22Rv1 (cell line): ENCODE measurements around the gene UBQLN1.

Experiments used
- H3K27ac ChIP-seq: fragments of 450-650 bp; 2 replicates; pipeline ENCODE4 v1.5.1; 2017
- ZFX ChIP-seq: fragments of 450-650 bp; IDR thresholded peaks from 2 replicates; pipeline ENCODE4 v1.6.1; 2017; ENCODE audit warnings: antibody characterized with exemption, borderline replicate concordance
- TF ChIP-seq, protein P1 (sequence below): fragments of 450-650 bp; IDR thresholded peaks from 2 replicates; pipeline ENCODE4 v1.5.1; 2017; ENCODE audit warnings: mild to moderate bottlenecking

The UBQLN1 gene

DNA sequence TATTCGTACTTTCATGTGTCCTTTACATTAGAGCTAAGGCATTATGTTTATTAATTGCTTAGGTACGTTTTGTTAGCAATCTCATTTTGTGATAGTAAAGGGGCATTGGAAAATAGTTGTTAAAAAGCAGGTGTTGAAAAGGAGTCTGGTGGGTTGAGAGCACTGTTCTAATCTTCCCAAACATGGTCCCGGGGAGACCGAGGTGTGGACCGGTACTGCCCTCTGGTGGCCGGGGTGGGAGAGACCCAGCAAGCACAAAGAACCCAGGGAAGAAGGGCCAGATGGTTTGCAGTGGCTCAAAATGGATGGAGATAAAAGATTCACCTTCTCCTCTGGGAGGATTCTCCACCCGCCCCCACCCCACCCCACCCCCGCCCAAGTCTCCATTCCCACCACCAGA, 58.7 kb downstream of the UBQLN1 start:
- no peak overlapping the region for H3K27ac ChIP-seq
- TF ChIP-seq ZFX = no peak
- TF ChIP-seq, protein P1, sequence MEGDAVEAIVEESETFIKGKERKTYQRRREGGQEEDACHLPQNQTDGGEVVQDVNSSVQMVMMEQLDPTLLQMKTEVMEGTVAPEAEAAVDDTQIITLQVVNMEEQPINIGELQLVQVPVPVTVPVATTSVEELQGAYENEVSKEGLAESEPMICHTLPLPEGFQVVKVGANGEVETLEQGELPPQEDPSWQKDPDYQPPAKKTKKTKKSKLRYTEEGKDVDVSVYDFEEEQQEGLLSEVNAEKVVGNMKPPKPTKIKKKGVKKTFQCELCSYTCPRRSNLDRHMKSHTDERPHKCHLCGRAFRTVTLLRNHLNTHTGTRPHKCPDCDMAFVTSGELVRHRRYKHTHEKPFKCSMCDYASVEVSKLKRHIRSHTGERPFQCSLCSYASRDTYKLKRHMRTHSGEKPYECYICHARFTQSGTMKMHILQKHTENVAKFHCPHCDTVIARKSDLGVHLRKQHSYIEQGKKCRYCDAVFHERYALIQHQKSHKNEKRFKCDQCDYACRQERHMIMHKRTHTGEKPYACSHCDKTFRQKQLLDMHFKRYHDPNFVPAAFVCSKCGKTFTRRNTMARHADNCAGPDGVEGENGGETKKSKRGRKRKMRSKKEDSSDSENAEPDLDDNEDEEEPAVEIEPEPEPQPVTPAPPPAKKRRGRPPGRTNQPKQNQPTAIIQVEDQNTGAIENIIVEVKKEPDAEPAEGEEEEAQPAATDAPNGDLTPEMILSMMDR = peak; percentile 83

DNA sequence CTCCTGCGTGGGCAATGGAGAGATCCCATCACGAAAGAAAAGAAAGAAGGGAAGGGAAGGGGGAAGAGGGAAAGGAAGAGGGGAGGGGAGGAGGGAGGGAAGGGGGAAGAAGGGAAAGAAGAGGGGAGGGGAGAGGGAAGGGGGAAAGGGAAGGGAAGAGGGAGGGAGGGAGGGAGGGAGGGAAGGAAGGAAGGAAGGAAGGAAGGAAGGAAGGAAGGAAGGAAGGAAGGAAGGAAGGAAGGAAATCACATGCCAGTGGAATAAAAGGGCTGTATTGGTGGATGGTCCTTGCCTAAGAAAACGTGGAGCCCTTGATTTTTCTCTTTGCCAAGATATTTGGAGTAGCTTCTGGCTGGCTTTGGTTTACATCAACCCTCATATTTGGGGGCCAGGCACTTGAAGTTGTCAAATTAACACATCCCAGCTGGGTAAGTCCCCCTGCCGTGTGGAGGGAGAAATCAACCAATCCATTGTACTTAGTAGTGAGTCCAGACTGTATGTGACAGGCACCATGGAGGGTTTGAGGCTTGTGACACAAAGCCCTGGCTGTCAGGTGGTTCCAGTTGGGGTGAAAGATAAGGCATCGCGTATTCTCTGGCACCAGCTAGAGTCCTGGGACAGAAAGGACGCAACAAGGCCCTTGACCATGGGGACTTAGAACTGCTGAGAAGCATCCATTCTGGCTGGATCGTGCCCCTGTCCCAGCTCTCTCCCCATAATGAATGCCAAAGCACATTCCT, 61.1 kb downstream of the UBQLN1 start:
- no peak for TF ChIP-seq ZFX
- TF ChIP-seq, protein P1 = no peak
- no peak overlapping the region for H3K27ac ChIP-seq

DNA sequence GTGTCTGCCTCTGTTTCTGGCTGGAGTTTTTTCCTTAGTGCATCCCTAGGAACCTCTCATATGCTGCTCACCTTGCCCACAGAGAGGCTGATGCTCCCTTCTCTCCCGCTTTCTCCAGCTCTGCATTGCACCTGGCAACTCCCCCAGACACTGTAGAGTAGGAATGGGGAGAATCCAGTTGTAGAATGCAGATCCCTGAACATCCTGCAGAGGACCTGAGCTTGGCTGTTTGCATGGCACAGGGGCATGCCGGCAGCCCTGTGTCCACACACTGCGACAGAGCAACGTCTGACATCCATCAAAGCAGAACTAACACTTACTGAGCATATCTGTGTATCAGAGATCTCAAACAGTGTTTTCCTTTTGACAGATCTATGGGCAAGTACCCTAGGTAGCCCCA, 65.0 kb downstream of the UBQLN1 start:
- TF ChIP-seq, protein P1 = no peak
- TF ChIP-seq ZFX = no peak
- H3K27ac ChIP-seq = no peak overlapping the region

DNA sequence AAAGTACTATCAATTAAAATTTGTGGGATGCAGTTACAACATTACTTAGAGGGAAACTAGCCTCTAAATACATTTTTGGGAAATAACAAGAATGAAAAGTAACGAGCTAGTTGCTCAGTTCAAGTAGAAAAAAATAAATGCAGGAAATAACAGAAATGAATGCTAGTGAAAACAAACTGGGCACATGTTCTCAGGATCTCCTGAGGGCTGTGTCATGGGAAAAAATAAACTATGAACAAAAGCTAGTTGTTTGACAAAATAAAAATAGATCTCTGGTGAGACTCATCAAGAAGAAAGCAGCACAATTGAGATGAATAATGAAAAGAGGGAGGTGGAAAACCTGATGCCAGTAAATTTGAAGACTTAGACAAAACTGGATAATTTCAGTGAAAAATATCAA, 68.5 kb downstream of the UBQLN1 start:
- H3K27ac ChIP-seq = no peak overlapping the region
- TF ChIP-seq, protein P1 = no peak
- TF ChIP-seq ZFX = no peak

DNA sequence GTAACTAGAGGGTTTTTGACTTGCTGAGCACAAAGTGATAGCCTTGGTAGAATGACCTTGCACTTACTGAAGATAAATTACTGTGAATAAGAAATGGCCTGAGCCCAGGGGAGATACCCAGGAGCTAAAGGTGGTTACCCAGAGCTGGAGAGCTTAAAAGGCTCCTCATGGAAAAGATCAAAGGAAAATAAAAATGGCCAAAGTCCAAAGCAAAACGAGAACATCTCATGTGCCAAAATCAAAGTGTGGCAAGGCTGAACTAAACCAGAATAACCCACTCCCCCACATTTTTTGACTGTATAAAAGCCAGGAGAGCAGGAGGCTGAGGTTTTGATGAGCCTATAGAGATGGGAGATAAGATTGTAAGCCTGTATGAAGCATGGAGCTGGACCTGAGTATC, 70.4 kb downstream of the UBQLN1 start:
- H3K27ac ChIP-seq = no peak overlapping the region
- no peak for TF ChIP-seq ZFX
- TF ChIP-seq, protein P1 = no peak

DNA sequence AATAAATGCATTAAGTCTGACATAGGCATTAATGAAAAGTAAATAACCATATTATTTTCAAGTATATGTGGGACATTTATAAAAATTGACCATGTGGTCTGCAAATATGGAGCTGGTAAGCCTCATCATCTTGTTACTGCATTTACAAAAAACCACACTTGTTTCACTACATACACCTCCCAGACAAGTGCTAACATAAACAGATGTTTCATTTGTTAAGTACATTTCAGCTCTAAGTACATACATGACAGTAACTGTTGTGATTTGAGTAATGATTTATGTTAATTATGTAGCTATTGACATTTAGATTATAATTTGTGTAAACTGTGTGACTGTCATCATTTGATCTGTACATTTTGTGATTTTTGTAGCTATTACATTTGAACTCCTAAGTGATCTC, 70.9 kb downstream of the UBQLN1 start:
- TF ChIP-seq, protein P1 = no peak
- no peak for TF ChIP-seq ZFX
- no peak overlapping the region for H3K27ac ChIP-seq

DNA sequence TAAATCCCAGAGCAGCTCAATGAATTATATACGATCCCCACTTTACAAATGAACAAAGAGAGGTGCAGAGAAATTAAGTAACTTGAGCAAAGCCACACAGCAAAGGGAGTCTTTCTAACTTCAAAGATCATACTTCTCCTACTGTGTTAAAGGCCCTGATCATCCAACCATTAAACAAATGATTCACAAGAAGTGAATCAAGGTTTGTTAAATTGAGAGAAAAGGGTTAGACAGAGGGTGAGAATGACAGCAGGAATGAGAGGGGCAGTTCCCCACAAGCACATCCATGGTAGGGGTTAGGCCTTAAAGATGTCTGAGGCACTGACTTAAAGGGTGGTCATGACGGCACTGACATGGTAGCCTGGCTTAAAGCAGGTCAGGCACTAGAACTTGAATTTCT, 74.1 kb downstream of the UBQLN1 start:
- no peak for TF ChIP-seq ZFX
- TF ChIP-seq, protein P1 = no peak
- H3K27ac ChIP-seq = no peak overlapping the region
